GM13976 (cell line): ENCODE data around the gene SLC22A5.

Experiments used
- DNase-seq: peaks from one replicate; pipeline ENCODE4 v3.0.0; 2012; ENCODE audit warnings: low spot score
- in situ Hi-C: fragments of 300-500 bp; cut with MboI; formaldehyde crosslinking; loops from one replicate; pipeline ENCODE4 v1.12.0; 2022; ENCODE audit warnings: low sequenced_read_pairs, mixed read lengths, inconsistent platforms; ENCODE audit not compliant: unreplicated experiment
- TF ChIP-seq, protein P1 (sequence below): IDR thresholded peaks from 2 replicates; pipeline ENCODE4 v1.5.1; 2012; ENCODE audit warnings: borderline replicate concordance, mild to moderate bottlenecking; ENCODE audit not compliant: insufficient read depth; ENCODE audit errors: extremely low read depth, missing control alignments, control extremely low read depth

The SLC22A5 gene

DNA sequence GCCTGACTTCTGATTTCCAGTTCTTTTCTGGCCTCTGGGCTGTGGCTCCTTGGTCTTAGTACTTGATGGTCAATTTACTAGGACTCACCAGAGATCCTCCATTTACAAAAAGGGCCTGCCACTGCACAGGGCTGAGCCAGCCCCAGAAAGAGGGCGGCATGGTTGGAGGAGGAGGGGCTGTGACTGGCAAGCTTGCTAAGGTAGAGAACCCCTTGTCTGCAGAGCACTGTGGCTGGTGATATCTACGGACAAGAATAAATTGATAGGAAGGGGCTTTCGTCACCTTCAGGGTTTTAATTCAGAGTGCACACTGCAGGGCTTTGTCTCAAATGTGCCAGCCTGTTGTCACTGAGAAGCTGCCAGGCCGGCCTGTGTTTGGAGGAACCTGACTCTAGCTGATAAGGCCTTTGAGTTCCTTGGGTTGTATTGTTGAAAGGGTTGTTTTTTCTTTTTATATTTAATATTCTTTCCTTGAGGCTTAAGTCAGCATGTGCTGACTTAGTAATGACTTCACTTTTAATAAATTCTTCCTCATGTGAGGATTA is 15.1 kb downstream of the SLC22A5 start:
- TF ChIP-seq, protein P1, sequence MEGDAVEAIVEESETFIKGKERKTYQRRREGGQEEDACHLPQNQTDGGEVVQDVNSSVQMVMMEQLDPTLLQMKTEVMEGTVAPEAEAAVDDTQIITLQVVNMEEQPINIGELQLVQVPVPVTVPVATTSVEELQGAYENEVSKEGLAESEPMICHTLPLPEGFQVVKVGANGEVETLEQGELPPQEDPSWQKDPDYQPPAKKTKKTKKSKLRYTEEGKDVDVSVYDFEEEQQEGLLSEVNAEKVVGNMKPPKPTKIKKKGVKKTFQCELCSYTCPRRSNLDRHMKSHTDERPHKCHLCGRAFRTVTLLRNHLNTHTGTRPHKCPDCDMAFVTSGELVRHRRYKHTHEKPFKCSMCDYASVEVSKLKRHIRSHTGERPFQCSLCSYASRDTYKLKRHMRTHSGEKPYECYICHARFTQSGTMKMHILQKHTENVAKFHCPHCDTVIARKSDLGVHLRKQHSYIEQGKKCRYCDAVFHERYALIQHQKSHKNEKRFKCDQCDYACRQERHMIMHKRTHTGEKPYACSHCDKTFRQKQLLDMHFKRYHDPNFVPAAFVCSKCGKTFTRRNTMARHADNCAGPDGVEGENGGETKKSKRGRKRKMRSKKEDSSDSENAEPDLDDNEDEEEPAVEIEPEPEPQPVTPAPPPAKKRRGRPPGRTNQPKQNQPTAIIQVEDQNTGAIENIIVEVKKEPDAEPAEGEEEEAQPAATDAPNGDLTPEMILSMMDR = no peak
- no peak for DNase-seq
- in situ Hi-C loops = loop anchor here (10.0 kb wide), 1 partner anchor 440 kb away; no protein-coding TSS in a partner anchor

GRCh38 chr5:132385326-132386105 is 16.0 kb downstream of the SLC22A5 start:
- in situ Hi-C loops = loop anchor here (10.0 kb wide), 1 partner anchor 439 kb away; no protein-coding TSS in a partner anchor
- DNase-seq = peak; percentile 74
- TF ChIP-seq, protein P1 = peak; percentile 62

DNA sequence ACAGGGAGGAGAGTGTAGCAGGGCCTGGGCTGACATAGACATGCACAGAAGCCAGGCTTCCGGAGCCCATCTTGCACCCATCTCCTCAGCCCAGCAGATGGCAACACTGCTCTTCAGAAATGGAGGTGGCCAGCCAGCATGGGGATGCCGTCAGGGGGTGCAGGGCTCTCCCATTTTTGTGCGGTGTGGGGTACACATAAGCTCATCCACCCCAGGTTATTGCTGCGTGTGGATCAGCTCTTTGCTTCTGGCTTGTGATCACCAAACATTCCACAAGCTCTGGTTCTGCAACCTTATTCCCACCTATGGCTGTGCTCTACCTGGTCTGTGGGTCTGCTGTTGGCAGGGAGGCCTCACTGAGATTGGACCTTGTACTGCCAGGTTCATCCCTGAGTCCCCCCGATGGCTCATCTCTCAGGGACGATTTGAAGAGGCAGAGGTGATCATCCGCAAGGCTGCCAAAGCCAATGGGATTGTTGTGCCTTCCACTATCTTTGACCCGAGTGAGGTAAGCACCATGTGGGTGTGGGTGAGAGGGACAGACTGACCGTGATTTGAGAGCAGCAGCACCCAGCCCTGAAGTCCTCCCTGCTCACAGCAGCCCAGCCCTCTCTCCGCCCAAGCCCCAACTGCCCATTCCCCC is 17.3 kb downstream of the SLC22A5 start:
- in situ Hi-C loops = loop anchor here (10.0 kb wide), 1 partner anchor 438 kb away; no protein-coding TSS in a partner anchor
- DNase-seq = peak; percentile 88
- TF ChIP-seq, protein P1 = peak; percentile 96

- in situ Hi-C loops = loop anchor here (10.0 kb wide), 1 partner anchor 437 kb away; no protein-coding TSS in a partner anchor
- TF ChIP-seq, protein P1 = no peak
- peak; percentile 46 for DNase-seq
These were observed 18.2 kb downstream of the SLC22A5 start for GRCh38 chr5:132387640-132388117.

DNA sequence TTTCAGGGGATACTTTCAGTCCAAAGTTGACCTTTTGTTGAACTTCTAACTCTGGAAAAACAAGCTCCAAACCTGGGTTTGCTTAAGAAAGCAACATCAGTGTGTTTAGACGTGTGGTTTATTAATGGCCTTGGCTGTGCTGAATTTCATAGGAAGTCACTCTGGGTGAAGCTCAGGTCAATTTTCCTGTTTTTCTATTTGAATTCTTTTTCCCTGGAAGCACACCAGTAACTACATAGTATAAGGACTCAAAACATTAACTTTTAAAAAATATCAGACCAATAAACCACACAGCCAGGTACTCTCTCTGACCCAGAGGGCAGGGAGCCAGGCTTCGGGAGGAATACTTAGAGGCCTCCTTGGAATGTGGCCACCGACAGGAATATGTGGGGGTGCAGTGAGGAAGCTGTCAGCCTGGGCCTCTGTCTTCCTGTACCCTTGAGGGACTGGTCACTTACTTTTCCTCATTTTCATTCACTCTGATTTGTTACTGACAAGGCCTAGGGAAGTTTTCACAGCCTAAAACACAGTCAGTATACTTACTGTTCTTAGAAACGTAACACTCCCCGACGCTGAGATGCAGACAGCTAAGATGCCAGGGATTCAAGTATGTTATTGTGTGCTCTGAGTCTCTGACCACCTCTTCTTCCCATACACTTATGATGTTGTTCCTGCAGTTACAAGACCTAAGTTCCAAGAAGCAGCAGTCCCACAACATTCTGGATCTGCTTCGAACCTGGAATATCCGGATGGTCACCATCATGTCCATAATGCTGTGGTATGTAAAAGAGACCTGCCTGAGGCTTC is 18.9 kb downstream of the SLC22A5 start:
- TF ChIP-seq, protein P1 = no peak
- DNase-seq = no peak
- in situ Hi-C loops = loop anchor here (10.0 kb wide), 1 partner anchor 436 kb away; no protein-coding TSS in a partner anchor

DNA sequence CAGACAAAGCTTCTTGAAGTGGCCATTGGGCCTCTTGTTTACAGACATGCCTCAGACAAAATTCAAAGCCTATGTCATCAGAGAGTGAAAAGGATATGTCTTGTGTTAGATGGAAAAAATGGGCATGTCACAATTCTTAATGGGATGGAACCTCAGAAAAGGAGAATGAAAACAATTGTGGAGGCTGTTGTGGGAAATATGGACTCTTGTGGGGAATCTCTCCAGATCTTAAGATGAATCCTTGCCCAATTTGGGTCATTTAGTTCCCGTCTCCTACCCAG is 19.5 kb downstream of the SLC22A5 start:
- DNase-seq = no peak
- in situ Hi-C loops = loop anchor here (10.0 kb wide), 1 partner anchor 436 kb away; no protein-coding TSS in a partner anchor
- TF ChIP-seq, protein P1 = no peak
